ENCODE data around the gene KRTAP10-5.

Gene KRTAP10-5

DNA sequence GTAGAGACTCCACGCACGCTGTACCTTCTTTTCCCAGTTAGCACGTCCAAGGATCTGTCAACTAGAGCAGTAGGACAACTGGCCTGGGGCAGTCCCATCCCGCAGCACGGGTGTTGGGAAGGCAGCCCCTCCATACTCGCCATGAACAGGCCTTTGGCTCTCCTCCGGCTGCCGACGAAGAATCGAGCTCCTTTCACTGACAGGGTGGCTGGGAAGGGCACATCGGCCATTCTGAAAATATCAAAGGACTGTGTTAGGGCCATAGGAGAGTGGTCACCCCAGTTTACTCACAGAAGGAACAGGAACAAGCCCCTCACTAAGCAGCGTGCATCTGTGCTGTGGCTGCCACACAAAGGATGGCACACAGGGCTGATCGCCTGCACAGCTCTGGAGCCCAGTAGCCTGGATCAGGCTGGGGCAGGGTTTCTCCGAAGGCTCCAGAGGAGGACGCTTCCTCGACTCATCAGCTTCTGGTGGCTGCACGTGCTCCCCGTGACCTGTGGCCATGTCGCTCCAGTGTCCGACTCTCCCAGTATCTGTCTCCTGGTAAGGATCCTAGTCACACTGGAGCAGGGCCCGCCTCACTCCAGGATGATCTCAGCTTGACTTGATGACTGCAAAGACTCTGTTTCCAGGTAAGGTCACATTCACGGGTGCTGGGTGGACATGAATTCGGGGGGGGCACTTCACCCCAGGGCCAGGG, 49.4 kb downstream of the KRTAP10-5 start:
- H3K9ac ChIP-seq (ENCODE audit: low read depth, low read length): no peak overlapping the region
- H3K27ac ChIP-seq (ENCODE audit: low read depth, low read length): no peak overlapping the region
- H3K4me3 ChIP-seq (ENCODE audit: low read length): no peak overlapping the region
- H3K36me3 ChIP-seq (ENCODE audit: insufficient read depth, low read length): no peaks in the 10 kb centered on the region
- H3K4me1 ChIP-seq (ENCODE audit: insufficient read depth, low read length): no peaks in the 10 kb centered on the region
- WGBS: 95% methylated on average over 23 of the region's 23 CpGs
- H3K9me3 ChIP-seq (ENCODE audit: insufficient read depth, low read depth, low read length): no peaks in the 10 kb centered on the region
- H3K27me3 ChIP-seq (ENCODE audit: insufficient read depth, low read length): no peaks in the 10 kb centered on the region

DNA sequence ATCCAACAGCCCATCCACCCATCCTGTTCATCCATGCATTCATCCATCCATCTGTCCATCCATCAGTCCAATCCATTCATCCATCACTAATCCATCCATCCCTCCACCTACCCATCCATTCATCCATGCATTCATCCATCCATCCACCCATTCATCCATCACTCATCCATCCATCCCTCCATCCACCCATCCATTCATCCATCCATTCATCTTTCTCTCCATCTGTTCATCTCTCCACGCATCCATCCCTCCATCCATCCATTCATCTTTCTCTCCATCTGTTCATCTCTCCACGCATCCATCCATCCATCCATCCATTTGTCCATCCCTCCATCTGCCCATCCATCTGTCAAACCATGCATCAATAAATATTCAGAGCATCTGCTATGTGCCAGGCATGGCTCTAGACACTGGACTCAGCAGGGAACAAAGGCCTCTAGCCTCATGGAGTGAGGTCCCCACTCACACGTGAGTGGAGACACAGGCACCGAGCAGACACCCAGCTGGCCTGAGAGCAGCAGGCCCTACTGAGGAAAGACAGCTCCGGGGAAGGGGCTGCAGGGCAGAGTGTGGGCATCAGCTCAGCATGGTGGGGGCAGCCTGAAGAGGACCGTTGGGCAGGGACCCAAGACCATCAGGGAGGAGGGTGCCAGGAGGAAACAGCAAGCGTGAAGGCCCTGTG, 50.0 kb downstream of the KRTAP10-5 start:
- no peak overlapping the region for H3K9ac ChIP-seq (ENCODE audit: low read depth, low read length)
- H3K36me3 ChIP-seq (ENCODE audit: insufficient read depth, low read length): no peaks in the 10 kb centered on the region
- H3K9me3 ChIP-seq (ENCODE audit: insufficient read depth, low read depth, low read length): no peaks in the 10 kb centered on the region
- no peak overlapping the region for H3K4me3 ChIP-seq (ENCODE audit: low read length)
- H3K27ac ChIP-seq (ENCODE audit: low read depth, low read length): no peak overlapping the region
- 95% methylated on average over 7 of the region's 7 CpGs for WGBS
- no peaks in the 10 kb centered on the region for H3K27me3 ChIP-seq (ENCODE audit: insufficient read depth, low read length)
- H3K4me1 ChIP-seq (ENCODE audit: insufficient read depth, low read length): no peaks in the 10 kb centered on the region

DNA sequence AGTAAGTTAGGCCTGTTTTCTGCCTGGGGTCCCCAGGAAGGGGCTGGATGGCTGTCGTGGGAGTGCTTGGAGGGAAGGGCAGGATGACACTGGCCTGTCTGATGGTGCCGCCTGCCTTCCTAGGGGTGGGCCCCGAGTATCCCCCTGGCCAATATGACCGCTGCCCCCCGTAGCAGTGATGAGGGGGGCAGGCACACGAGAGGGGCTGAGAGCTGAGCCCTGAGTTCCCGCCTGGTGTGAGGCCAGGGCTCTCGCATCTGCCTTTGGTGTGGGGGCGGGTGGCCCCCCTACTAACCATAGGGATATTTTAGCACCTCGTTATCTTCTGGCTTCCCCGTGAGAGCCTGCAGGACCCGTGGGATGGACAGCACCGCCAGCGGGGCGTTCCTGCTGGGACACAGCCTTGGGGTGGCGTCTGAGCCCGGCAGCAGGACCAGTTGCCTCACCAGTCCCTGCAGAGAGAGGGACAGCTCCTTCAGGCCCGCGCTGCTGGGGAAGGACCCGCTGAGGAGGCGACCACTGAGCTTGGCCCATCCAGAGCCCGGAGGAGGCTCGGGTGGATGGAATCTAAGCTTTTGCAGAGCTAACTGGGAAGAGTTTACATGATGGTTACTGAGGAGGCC, 50.8 kb downstream of the KRTAP10-5 start:
- Histone ChIP-seq H3K4me3 (ENCODE audit: low read length) (no peak overlapping the region), H3K9ac (ENCODE audit: low read depth, low read length) (no peak overlapping the region), H3K36me3 (ENCODE audit: insufficient read depth, low read length) (no peaks in the 10 kb centered on the region), H3K9me3 (ENCODE audit: insufficient read depth, low read depth, low read length) (no peaks in the 10 kb centered on the region), H3K4me1 (ENCODE audit: insufficient read depth, low read length) (no peaks in the 10 kb centered on the region), H3K27me3 (ENCODE audit: insufficient read depth, low read length) (no peaks in the 10 kb centered on the region), H3K27ac (ENCODE audit: low read depth, low read length) (no peak overlapping the region)
- 91% methylated on average over 23 of the region's 23 CpGs for WGBS

Measured in HUES64 (cell line).